Activated CD4-positive, alpha-beta T cell treated with anti-CD3 and anti-CD28 coated beads, Interleukin-2, Interleukin-6, amounts not matched to agents 100 ng/mL and 50 ng/mL, durations not matched to agents 16 hours and 8 hours (primary cell): ENCODE results near the gene ICAM3.
A peak's percentile ranks its signal among the peaks of the same experiment; 100 is the strongest.

ENCODE experiments used
- DNase-seq: peaks from one replicate; pipeline ENCODE4 v3.0.0-alpha.2; 2020

Gene ICAM3

GRCh38 chr19:10317857-10318462, 21.5 kb downstream of the ICAM3 start:
- DNase-seq: no peak

- DNase-seq: no peak
Measured at GRCh38 chr19:10317045-10317856, 22.2 kb downstream of the ICAM3 start.

- DNase-seq: no peak
Measured at GRCh38 chr19:10316229-10317044, 23.0 kb downstream of the ICAM3 start.

GRCh38 chr19:10315335-10316214, 23.8 kb downstream of the ICAM3 start, which contains the start of gene FDX2:
Gene FDX2 (minus strand): TSS chr19:10316015. CDS start chr19:10315996, 19 bp downstream.
- DNase-seq: peak; percentile 94

GRCh38 chr19:10309423-10309822, 30.0 kb downstream of the ICAM3 start, which contains the start of gene ZGLP1:
Gene ZGLP1 (minus strand): TSS chr19:10309815.
- no peak for DNase-seq

- DNase-seq: no peak
Measured at GRCh38 chr19:10306327-10306726, 33.1 kb downstream of the ICAM3 start.

GRCh38 chr19:10305139-10305806, 34.2 kb downstream of the ICAM3 start:
- DNase-seq: no peak

- no peak for DNase-seq
Measured at GRCh38 chr19:10299545-10300458, 39.6 kb downstream of the ICAM3 start.

GRCh38 chr19:10295847-10296591, 43.4 kb downstream of the ICAM3 start:
- no peak for DNase-seq

GRCh38 chr19:10295305-10295846, 44.0 kb downstream of the ICAM3 start:
- DNase-seq: peak; percentile 62

GRCh38 chr19:10294368-10294697, 45.1 kb downstream of the ICAM3 start:
- no peak for DNase-seq

- no peak for DNase-seq
Measured at GRCh38 chr19:10293637-10294367, 45.6 kb downstream of the ICAM3 start.

GRCh38 chr19:10292789-10293636, 46.4 kb downstream of the ICAM3 start:
- no peak for DNase-seq

- peak; percentile 85 for DNase-seq
Measured at GRCh38 chr19:10292206-10292788, 47.1 kb downstream of the ICAM3 start.

- DNase-seq: no peak
Measured at GRCh38 chr19:10291554-10292205, 47.7 kb downstream of the ICAM3 start.

- DNase-seq: peak; percentile 65
Measured at GRCh38 chr19:10290876-10291553, 48.4 kb downstream of the ICAM3 start.
